HCT116 (cell line): Measurements from ENCODE around the gene ZMYND10. TPM values are rescaled to one million over a fixed set of nuclear protein-coding genes. Genes with fewer than 3 reads are reported as not detected.

Experiments
- ATAC-seq: fragments of 200-7000 bp; cut with Tn5 transposase; 2 replicates; pipeline ENCODE4 v1.9.1; 2020; ENCODE audit warnings: mild to moderate bottlenecking, moderate library complexity
- BruUV-seq: library from RNA; stranded (reverse); fragments of 400-500 nt; replicated peaks from 2 replicates; lab custom pipeline; 2021; lab: Mats Ljungman, UMichigan
- CTCF ChIA-PET: fragments of 300-600 bp; sonication (Branson Sonifier 250); formaldehyde crosslinking; loops from one replicate; lab custom pipeline; 2021; ENCODE audit warnings: antibody characterized with exemption; lab: Charles Lee
- POLR2A ChIA-PET: fragments of 300-600, 350-600 bp; sonication (Branson Sonifier 250); formaldehyde crosslinking; loops from one replicate; lab custom pipeline; 2021; ENCODE audit warnings: antibody characterized with exemption; lab: Charles Lee
- RAD21 ChIA-PET, 2 experiments: fragments of 300-600 bp; sonication (Branson Sonifier 250); formaldehyde crosslinking; loops; one replicate each; lab custom pipeline; 2023; ENCODE audit warnings: low total read pairs in 2 of 2; ENCODE audit not compliant: uncharacterized antibody in 2 of 2, unreplicated experiment in 2 of 2, low non-redundant PET in 1 of 2; lab: Charles Lee
- DNase-seq: peaks from one replicate; pipeline ENCODE4 v3.0.0-alpha.2; 2010; ENCODE audit warnings: low read depth, low spot score
- H2AFZ ChIP-seq: fragments of 200-600 bp; shearing (Covaris generic), sonication (generic); 2 replicates; pipeline ENCODE4 v1.6.1; 2017; ENCODE audit warnings: low read depth, mixed run types, mixed read lengths, antibody characterized with exemption, low read length; ENCODE audit not compliant: poor library complexity, severe bottlenecking
- H3K27ac ChIP-seq: 2 replicates; pipeline ENCODE4 v1.5.1; 2012; ENCODE audit warnings: low read depth, low read length
- H3K27me3 ChIP-seq: fragments of 200-600 bp; sonication (generic); 2 replicates; pipeline ENCODE4 v1.6.1; 2016; ENCODE audit warnings: mixed run types, low read length, mixed read lengths; ENCODE audit not compliant: insufficient read depth
- H3K36me3 ChIP-seq, 2 experiments: fragments of 200-500 bp in 1 of 2; fragments of 200-600 bp in 1 of 2; sonication (Bioruptor generic) in 1 of 2; sonication (generic) in 1 of 2; 2 replicates each; pipeline versions ENCODE4 v1.5.1 to v1.6.1; 2014 to 2016; ENCODE audit warnings: low read length in 2 of 2, inconsistent platforms in 1 of 2, mixed read lengths in 1 of 2, mixed run types in 1 of 2; ENCODE audit not compliant: insufficient read depth in 2 of 2, control insufficient read depth in 1 of 2
- H3K4me1 ChIP-seq, 2 experiments: fragments of 200-600 bp in 1 of 2; sonication (generic) in 1 of 2; 2 replicates each; pipeline versions ENCODE4 v1.5.1 to v1.6.1; 2012 to 2017; ENCODE audit warnings: low read length in 2 of 2, inconsistent platforms in 1 of 2, mild to moderate bottlenecking in 1 of 2, mixed read lengths in 1 of 2, mixed run types in 1 of 2, moderate library complexity in 1 of 2; ENCODE audit not compliant: insufficient read depth in 2 of 2, control insufficient read depth in 1 of 2
- H3K4me2 ChIP-seq: fragments of 200-600 bp; sonication (generic); 2 replicates; pipeline ENCODE4 v1.6.1; 2017; ENCODE audit warnings: mixed run types, low read length, mixed read lengths
- H3K4me3 ChIP-seq, 2 experiments: fragments of 200-600 bp in 1 of 2; sonication (generic) in 1 of 2; replicated peaks in 1 of 2; 2 replicates each; pipeline ENCODE4 v1.5.1; 2011 to 2016; ENCODE audit warnings: low read length in 2 of 2, control low read depth in 1 of 2, low read depth in 1 of 2, mild to moderate bottlenecking in 1 of 2, mixed read lengths in 1 of 2, mixed run types in 1 of 2
- H3K79me2 ChIP-seq: fragments of 200-600 bp; sonication (generic); 2 replicates; pipeline ENCODE4 v1.6.1; 2017; ENCODE audit warnings: mild to moderate bottlenecking, mixed run types, low read length, moderate library complexity, mixed read lengths; ENCODE audit not compliant: insufficient read depth
- H3K9ac ChIP-seq: fragments of 200-600 bp; sonication (generic); 2 replicates; pipeline ENCODE4 v1.6.1; 2016; ENCODE audit warnings: low read length, mixed read lengths
- H3K9me2 ChIP-seq: fragments of 200-600 bp; sonication (generic), shearing (Covaris generic); 2 replicates; pipeline ENCODE4 v1.6.1; 2017; ENCODE audit warnings: mixed run types, mild to moderate bottlenecking, moderate library complexity; ENCODE audit not compliant: insufficient read depth
- H3K9me3 ChIP-seq, 2 experiments: fragments of 200-500 bp in 1 of 2; fragments of 200-600 bp in 1 of 2; sonication (Bioruptor generic) in 1 of 2; sonication (generic) in 1 of 2; 2 replicates each; pipeline ENCODE4 v1.6.1; 2014 to 2017; ENCODE audit warnings: low read length in 2 of 2, mixed read lengths in 2 of 2, inconsistent platforms in 1 of 2, low read depth in 1 of 2, mild to moderate bottlenecking in 1 of 2, mixed run types in 1 of 2, moderate library complexity in 1 of 2; ENCODE audit not compliant: control insufficient read depth in 1 of 2, insufficient read depth in 1 of 2
- H4K20me1 ChIP-seq: fragments of 200-600 bp; sonication (generic), shearing (Covaris generic); 2 replicates; pipeline ENCODE4 v1.6.1; 2017; ENCODE audit warnings: mixed run types, mild to moderate bottlenecking, moderate library complexity; ENCODE audit not compliant: insufficient read depth
- ATF3 ChIP-seq: IDR thresholded peaks from 2 replicates; pipeline ENCODE4 v1.6.1; 2012
- CBX3 ChIP-seq: IDR thresholded peaks from 2 replicates; pipeline ENCODE4 v1.6.1; 2012; ENCODE audit warnings: low read depth
- CEBPB ChIP-seq: IDR thresholded peaks from 2 replicates; pipeline ENCODE4 v1.6.1; 2012; ENCODE audit warnings: low read depth
- CTCF ChIP-seq, 3 experiments: fragments of 200-600 bp in 1 of 3; sonication (generic) in 1 of 3; IDR thresholded peaks in 2 of 3; conservative IDR thresholded peaks in 1 of 3; 2 replicates each; pipeline ENCODE4 v1.5.1; 2012 to 2017; ENCODE audit warnings: low read depth in 2 of 3, low read length in 2 of 3, antibody characterized with exemption in 1 of 3, borderline replicate concordance in 1 of 3, control low read depth in 1 of 3, mild to moderate bottlenecking in 1 of 3, mixed read lengths in 1 of 3, mixed run types in 1 of 3, moderate library complexity in 1 of 3; ENCODE audit not compliant: insufficient read depth in 1 of 3
- EGR1 ChIP-seq: IDR thresholded peaks from 2 replicates; pipeline ENCODE4 v1.6.1; 2012; ENCODE audit warnings: low read depth
- ELF1 ChIP-seq: IDR thresholded peaks from 2 replicates; pipeline ENCODE4 v1.6.1; 2012; ENCODE audit warnings: low read depth, borderline replicate concordance
- EZH2 ChIP-seq: fragments of 200-600 bp; sonication (generic); IDR thresholded peaks from 2 replicates; pipeline ENCODE4 v1.6.1; 2017; ENCODE audit warnings: antibody characterized with exemption, mixed run types
- FOSL1 ChIP-seq: IDR thresholded peaks from 2 replicates; pipeline ENCODE4 v1.6.1; 2012; ENCODE audit warnings: low read depth
- JUND ChIP-seq: IDR thresholded peaks from 2 replicates; pipeline ENCODE4 v1.6.1; 2012
- MAX ChIP-seq: IDR thresholded peaks from 2 replicates; pipeline ENCODE4 v1.6.1; 2012
- POLR2AphosphoS5 ChIP-seq: IDR thresholded peaks from 2 replicates; pipeline ENCODE4 v1.6.1; 2011; ENCODE audit warnings: mild to moderate bottlenecking, low read depth, low read length, moderate library complexity
- REST ChIP-seq: IDR thresholded peaks from 2 replicates; pipeline ENCODE4 v1.6.1; 2012; ENCODE audit warnings: low read depth
- SIN3A ChIP-seq: IDR thresholded peaks from 2 replicates; pipeline ENCODE4 v1.6.1; 2012; ENCODE audit warnings: low read depth
- SP1 ChIP-seq: IDR thresholded peaks from 2 replicates; pipeline ENCODE4 v1.6.1; 2012; ENCODE audit warnings: low read depth
- TCF7L2 ChIP-seq: IDR thresholded peaks from 2 replicates; pipeline ENCODE4 v1.7.0; 2011; ENCODE audit warnings: borderline replicate concordance, inconsistent platforms; ENCODE audit not compliant: insufficient read depth, insufficient read length; ENCODE audit errors: extremely low read depth
- YY1 ChIP-seq: IDR thresholded peaks from 2 replicates; pipeline ENCODE4 v1.6.1; 2011; ENCODE audit warnings: low read length, low read depth, moderate library complexity, mild to moderate bottlenecking; ENCODE audit not compliant: insufficient replicate concordance; ENCODE audit errors: extremely low read depth
- ZBTB33 ChIP-seq: IDR thresholded peaks from 2 replicates; pipeline ENCODE4 v1.6.1; 2011; ENCODE audit warnings: mild to moderate bottlenecking, low read length, moderate library complexity; ENCODE audit not compliant: insufficient replicate concordance; ENCODE audit errors: extremely low read depth
- ZFX ChIP-seq: fragments of 450-650 bp; IDR thresholded peaks from 2 replicates; pipeline ENCODE4 v1.6.1; 2017
- ZNF274 ChIP-seq: fragments of 200-500 bp; sonication (Bioruptor generic); IDR thresholded peaks from 2 replicates; pipeline ENCODE4 v1.6.1; 2014; ENCODE audit warnings: mild to moderate bottlenecking, low read depth, low read length, inconsistent platforms
- intact Hi-C: fragments of 100-400 bp; cut with micrococcal nuclease; formaldehyde crosslinking; loops from 2 replicates; pipeline ENCODE4 v1.10.0; 2022
- total RNA-seq: library from RNA; stranded (reverse); gene quantifications from one replicate; pipeline ENCODE4 v1.2.1, GENCODE V29; 2021; ENCODE audit not compliant: unreplicated experiment

ZMYND10 gene
- total RNA-seq, 1 experiment from 2014 or later, result 3.3 TPM

GRCh38 chr3:50294089-50294488, 51.4 kb downstream of the ZMYND10 start:
- POLR2A ChIA-PET, result interaction anchor here (1.3 kb wide), 1 partner anchor 16 kb away, joined by 4 read pairs; the partner anchor contains the start of gene LSMEM2
- CTCF ChIA-PET, result no interaction called here
- no peak for TF ChIP-seq ELF1
- no peak for TF ChIP-seq MAX
- no peak for TF ChIP-seq CTCF (IDR thresholded peaks at IDR 0.05 in 2 of 3, conservative IDR thresholded peaks at IDR 0.05 in 1 of 3; ENCODE audit: borderline replicate concordance in 1 of 3, insufficient read depth in 1 of 3, low read depth in 2 of 3, low read length in 2 of 3)
- TF ChIP-seq REST, result no peak
- TF ChIP-seq CBX3, result no peak
- no peak for TF ChIP-seq YY1
- TF ChIP-seq CEBPB, result no peak
- no peak for TF ChIP-seq TCF7L2
- TF ChIP-seq JUND, result no peak
- no peak for TF ChIP-seq EZH2
- no peak for TF ChIP-seq ATF3
- TF ChIP-seq SP1, result no peak
- TF ChIP-seq EGR1, result no peak
- TF ChIP-seq FOSL1, result no peak
- TF ChIP-seq ZBTB33, result no peak
- TF ChIP-seq SIN3A, result no peak
- no peak for TF ChIP-seq ZNF274
- no peak for TF ChIP-seq POLR2AphosphoS5
- no peak for TF ChIP-seq ZFX
- TF ChIP-seq, all 23 proteins: peak for 0

More at GRCh38 chr3:50294089-50294488, 51.4 kb downstream of the ZMYND10 start:
- Histone ChIP-seq H3K79me2 (peaks cover 34% of the 10 kb centered on the region), H3K9ac (no peak overlapping the region), H3K27ac (no peak overlapping the region), H3K9me3 (no peaks in the 10 kb centered on the region), H4K20me1 (no peaks in the 10 kb centered on the region), H2AFZ (no peak overlapping the region), H3K4me3 (no peak overlapping the region), H3K36me3 (peaks cover 10 to 18% of the 10 kb centered on the region in 2 experiments), H3K27me3 (no peaks in the 10 kb centered on the region), H3K4me1 (peaks cover 11 to 29% of the 10 kb centered on the region in 2 experiments), H3K4me2 (no peak overlapping the region), H3K9me2 (no peaks in the 10 kb centered on the region)
- DNase-seq, result no peak
- no peak for ATAC-seq
- no TSS peak for BruUV-seq
- intact Hi-C loops, result no loop called here
- RAD21 ChIA-PET, result no interaction called here
